ENCODE results near the gene UNK. TPM values are rescaled to one million over a fixed set of nuclear protein-coding genes. Genes with fewer than 3 reads are reported as not detected.

Gene UNK
- total and polyA plus RNA-seq, 2 donors (not counting 1 experiment from before 2014, with no cell fraction given) = 35.5 to 70.3 TPM

DNA sequence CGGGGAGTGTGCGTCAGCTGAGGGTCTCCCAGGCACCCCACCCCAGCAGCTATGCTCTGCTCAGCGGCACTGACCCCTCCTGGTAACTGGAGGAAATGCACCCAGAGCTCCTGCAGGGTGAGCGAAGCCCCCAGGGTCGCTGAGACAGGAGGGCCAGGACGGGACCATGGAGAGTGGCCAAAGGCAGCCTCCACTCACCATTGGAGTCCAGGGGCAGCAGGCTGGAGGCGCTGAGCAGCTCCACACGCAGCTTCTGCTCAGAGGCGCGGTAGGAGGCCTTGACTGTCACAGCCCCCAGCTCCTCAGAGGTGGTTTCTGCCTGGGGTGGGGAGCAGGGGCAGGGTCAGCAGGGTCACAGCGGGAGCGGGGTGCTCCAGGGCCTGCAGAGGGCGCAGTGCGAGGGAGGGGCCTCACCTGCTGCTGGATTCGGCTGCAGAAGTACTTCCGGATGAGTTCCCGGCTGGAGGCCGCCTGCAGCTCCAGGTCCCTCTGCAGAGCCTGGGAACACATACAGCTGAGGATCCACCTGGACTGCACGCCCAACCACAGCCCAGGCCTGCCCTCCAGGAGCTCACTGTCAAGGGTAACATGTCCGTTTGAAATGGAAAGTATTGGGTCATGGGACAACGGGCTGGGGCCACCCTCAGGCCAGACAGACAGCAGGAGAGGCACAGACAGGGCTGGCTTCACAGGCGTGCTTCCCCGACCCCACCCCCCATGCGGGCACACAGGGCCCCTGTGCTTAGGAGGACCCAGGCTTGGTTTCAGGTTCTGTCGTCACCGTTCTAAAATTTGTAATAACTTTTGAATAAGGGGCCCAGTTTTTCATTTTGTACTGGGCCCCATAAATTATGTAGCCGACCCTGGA, 45.8 kb downstream of the UNK start:
- 94% methylated on average over 23 of the region's 27 CpGs for WGBS (ENCODE audit: insufficient coverage)
- peaks cover 12 to 21% of the 10 kb centered on the region in 2 donors for H3K4me1 ChIP-seq (ENCODE audit: control insufficient read depth in 2 of 2, insufficient read depth in 2 of 2, low read length in 2 of 2)
- no peaks in the 10 kb centered on the region for H4K20me1 ChIP-seq (ENCODE audit: control insufficient read depth, insufficient read depth, low read length, poor library complexity, severe bottlenecking)
- no peak overlapping the region for H3K27ac ChIP-seq (ENCODE audit: low read length in 2 of 2)
- no peak overlapping the region for H3K4me3 ChIP-seq (ENCODE audit: control extremely low read depth in 1 of 5, extremely low read depth in 1 of 5, insufficient read depth in 1 of 5, low read depth in 2 of 5, low read length in 4 of 5)
- DNase-seq (peak; percentile 55), ATAC-seq (ENCODE audit: low read depth) (peak; percentile 22)
- no peak overlapping the region for H3K9ac ChIP-seq (ENCODE audit: low read length)
- H3K36me3 ChIP-seq (replicated peaks in 1 of 2; ENCODE audit: control extremely low read depth in 1 of 2, control insufficient read depth in 1 of 2, extremely low read depth in 1 of 2, insufficient read depth in 2 of 2, low read length in 1 of 2) = peaks cover 0 to 48% of the 10 kb centered on the region in 2 experiments
- Mint-ChIP-seq H3K4me3 (no peak overlapping the region), H3K27ac (no peak overlapping the region), H3K4me1 (peaks cover 27% of the 10 kb centered on the region), H3K9me3 (ENCODE audit: insufficient read depth) (no peaks in the 10 kb centered on the region), H3K27me3 (no peaks in the 10 kb centered on the region)
- no peaks in the 10 kb centered on the region for H3K79me2 ChIP-seq (ENCODE audit: control insufficient read depth, insufficient read depth, low read length)
- no peaks in the 10 kb centered on the region for H3K27me3 ChIP-seq (replicated peaks in 1 of 4; ENCODE audit: control extremely low read depth in 1 of 4, control insufficient read depth in 3 of 4, insufficient read depth in 4 of 4, low read length in 3 of 4)
- ChIA-PET POLR2A (interaction anchor here (0.6 to 2.5 kb wide), 5 partner anchors 11 to 61 kb away, joined by 4 to 9 read pairs (median 4); partner anchors contain the start of gene WBP2), CTCF (interaction anchor here (0.7 to 6.8 kb wide), 24 partner anchors 9 to 176 kb away, joined by 3 to 83 read pairs (median 4); partner anchors contain the start of genes GALK1, TRIM47, TRIM65 and WBP2)
- H2AFZ ChIP-seq (ENCODE audit: insufficient read depth, low read depth, low read length, poor library complexity, severe bottlenecking) = no peak overlapping the region
- TF ChIP-seq, protein P1, sequence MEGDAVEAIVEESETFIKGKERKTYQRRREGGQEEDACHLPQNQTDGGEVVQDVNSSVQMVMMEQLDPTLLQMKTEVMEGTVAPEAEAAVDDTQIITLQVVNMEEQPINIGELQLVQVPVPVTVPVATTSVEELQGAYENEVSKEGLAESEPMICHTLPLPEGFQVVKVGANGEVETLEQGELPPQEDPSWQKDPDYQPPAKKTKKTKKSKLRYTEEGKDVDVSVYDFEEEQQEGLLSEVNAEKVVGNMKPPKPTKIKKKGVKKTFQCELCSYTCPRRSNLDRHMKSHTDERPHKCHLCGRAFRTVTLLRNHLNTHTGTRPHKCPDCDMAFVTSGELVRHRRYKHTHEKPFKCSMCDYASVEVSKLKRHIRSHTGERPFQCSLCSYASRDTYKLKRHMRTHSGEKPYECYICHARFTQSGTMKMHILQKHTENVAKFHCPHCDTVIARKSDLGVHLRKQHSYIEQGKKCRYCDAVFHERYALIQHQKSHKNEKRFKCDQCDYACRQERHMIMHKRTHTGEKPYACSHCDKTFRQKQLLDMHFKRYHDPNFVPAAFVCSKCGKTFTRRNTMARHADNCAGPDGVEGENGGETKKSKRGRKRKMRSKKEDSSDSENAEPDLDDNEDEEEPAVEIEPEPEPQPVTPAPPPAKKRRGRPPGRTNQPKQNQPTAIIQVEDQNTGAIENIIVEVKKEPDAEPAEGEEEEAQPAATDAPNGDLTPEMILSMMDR (IDR thresholded peaks at IDR 0.05) = peak; percentile 76
- no peak for TF ChIP-seq EZH2 (IDR thresholded peaks at IDR 0.05; ENCODE audit: borderline replicate concordance, insufficient read depth, low read depth, low read length, poor library complexity, severe bottlenecking)
- H3K9me3 ChIP-seq (ENCODE audit: control extremely low read depth in 1 of 3, control insufficient read depth in 2 of 3, insufficient read depth in 1 of 3, low read length in 2 of 3) = no peaks in the 10 kb centered on the region
- intact Hi-C loops (cut with micrococcal nuclease) = no loop called here
- H3K4me2 ChIP-seq (replicated peaks; ENCODE audit: low read depth, low read length, poor library complexity, severe bottlenecking) = no peak overlapping the region

Data from B cell (primary cell).